Astrocyte (in vitro differentiated cells and primary cell): Measurements from ENCODE around the gene ARL8B. TPM values are rescaled to one million over a fixed set of nuclear protein-coding genes. Genes with fewer than 3 reads are reported as not detected.

Experiments used
- DNase-seq: peaks from one replicate; pipeline ENCODE4 v3.0.0-alpha.2; 2010; ENCODE audit warnings: low read depth
- FAIRE-seq: peaks from 2 replicates; lab custom pipeline; 2011; peaks lifted over from hg19 to GRCh38; lab: Jason Lieb, UNC
- H2AFZ ChIP-seq: 2 replicates; pipeline ENCODE4 v1.6.0; 2012; ENCODE audit warnings: low read depth, low read length, inconsistent platforms
- H3K27ac ChIP-seq: 2 replicates; pipeline ENCODE4 v1.5.1; 2011; ENCODE audit warnings: low read depth, low read length, inconsistent platforms
- H3K27me3 ChIP-seq: 2 replicates; pipeline ENCODE4 v1.6.0; 2011; ENCODE audit warnings: low read length, inconsistent platforms; ENCODE audit not compliant: insufficient read depth
- H3K36me3 ChIP-seq: 2 replicates; pipeline ENCODE4 v1.5.1; 2011; ENCODE audit warnings: low read length, inconsistent platforms; ENCODE audit not compliant: insufficient read depth
- H3K4me1 ChIP-seq: 2 replicates; pipeline ENCODE4 v1.5.1; 2011; ENCODE audit warnings: low read length, inconsistent platforms; ENCODE audit not compliant: insufficient read depth
- H3K4me2 ChIP-seq: 2 replicates; pipeline ENCODE4 v1.6.0; 2012; ENCODE audit warnings: low read length, inconsistent platforms
- H3K4me3 ChIP-seq: 2 replicates; pipeline ENCODE4 v1.5.1; 2011; ENCODE audit warnings: low read depth, mild to moderate bottlenecking, low read length, inconsistent platforms; ENCODE audit not compliant: insufficient read depth
- H3K79me2 ChIP-seq: 2 replicates; pipeline ENCODE4 v1.6.0; 2012; ENCODE audit warnings: mild to moderate bottlenecking, low read length, inconsistent platforms; ENCODE audit not compliant: insufficient read depth
- H3K9ac ChIP-seq: 2 replicates; pipeline ENCODE4 v1.6.0; 2012; ENCODE audit warnings: mild to moderate bottlenecking, low read length, inconsistent platforms
- H3K9me3 ChIP-seq: 2 replicates; pipeline ENCODE4 v1.5.1; 2012; ENCODE audit warnings: low read depth, mild to moderate bottlenecking, low read length, inconsistent platforms; ENCODE audit not compliant: insufficient read depth
- H4K20me1 ChIP-seq: 2 replicates; pipeline ENCODE4 v1.6.0; 2012; ENCODE audit warnings: low read length, inconsistent platforms; ENCODE audit not compliant: insufficient read depth
- H3K27ac Mint-ChIP-seq: one replicate; pipeline ENCODE4 v1.8.0; 2021; ENCODE audit warnings: mild to moderate bottlenecking, mixed read lengths; ENCODE audit not compliant: unreplicated experiment
- H3K27me3 Mint-ChIP-seq: one replicate; pipeline ENCODE4 v1.8.0; 2021; ENCODE audit warnings: low read depth, mixed read lengths; ENCODE audit not compliant: unreplicated experiment
- H3K36me3 Mint-ChIP-seq: one replicate; pipeline ENCODE4 v1.8.0; 2021; ENCODE audit warnings: low read depth, mixed read lengths; ENCODE audit not compliant: unreplicated experiment
- H3K4me1 Mint-ChIP-seq: one replicate; pipeline ENCODE4 v1.8.0; 2021; ENCODE audit warnings: low read depth, mixed read lengths; ENCODE audit not compliant: unreplicated experiment
- H3K4me3 Mint-ChIP-seq: one replicate; pipeline ENCODE4 v1.8.0; 2021; ENCODE audit warnings: mild to moderate bottlenecking, moderate library complexity, mixed read lengths; ENCODE audit not compliant: unreplicated experiment
- H3K9me3 Mint-ChIP-seq: one replicate; pipeline ENCODE4 v1.8.0; 2021; ENCODE audit warnings: mild to moderate bottlenecking, mixed read lengths; ENCODE audit not compliant: unreplicated experiment
- EZH2 ChIP-seq: IDR thresholded peaks from 2 replicates; pipeline ENCODE4 v1.6.1; 2012; ENCODE audit warnings: mild to moderate bottlenecking, low read length, inconsistent platforms; ENCODE audit not compliant: insufficient read depth
- total RNA-seq: library from RNA; stranded (reverse); gene quantifications from 2 replicates; pipeline ENCODE4 v1.2.1, GENCODE V29; 2021
- TF ChIP-seq, protein P1 (sequence below): IDR thresholded peaks from 2 replicates; pipeline ENCODE4 v1.5.1; 2011; ENCODE audit warnings: low read depth, mild to moderate bottlenecking, inconsistent platforms, low read length, moderate library complexity; ENCODE audit not compliant: insufficient read depth

Gene ARL8B
- total RNA-seq, 1 donor from 2014 or later, result 64.1 TPM

DNA sequence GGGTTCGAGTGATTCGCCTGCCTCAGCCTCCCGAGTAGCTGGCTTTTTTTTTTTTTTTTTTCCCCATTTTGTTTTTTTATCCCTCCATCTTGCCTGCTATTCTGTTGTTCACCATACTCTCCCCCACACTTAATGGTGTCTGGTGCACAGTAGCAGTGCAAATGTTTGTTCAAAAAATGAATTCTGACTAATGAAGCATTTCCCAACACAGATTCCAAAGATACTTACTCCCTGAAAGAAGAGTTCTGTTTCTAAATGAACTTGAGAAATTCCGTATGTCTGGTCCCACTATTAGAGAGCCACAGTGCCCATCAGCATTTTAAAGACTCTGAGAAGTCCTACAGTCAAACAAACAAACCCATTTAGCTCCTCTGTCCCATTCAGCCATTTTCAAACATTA lies 74.9 kb downstream of the ARL8B start:
- H4K20me1 ChIP-seq, result peaks cover 16% of the 10 kb centered on the region
- H3K79me2 ChIP-seq, result peaks cover 71% of the 10 kb centered on the region
- H3K9me3 ChIP-seq, result no peaks in the 10 kb centered on the region
- TF ChIP-seq, protein P1, sequence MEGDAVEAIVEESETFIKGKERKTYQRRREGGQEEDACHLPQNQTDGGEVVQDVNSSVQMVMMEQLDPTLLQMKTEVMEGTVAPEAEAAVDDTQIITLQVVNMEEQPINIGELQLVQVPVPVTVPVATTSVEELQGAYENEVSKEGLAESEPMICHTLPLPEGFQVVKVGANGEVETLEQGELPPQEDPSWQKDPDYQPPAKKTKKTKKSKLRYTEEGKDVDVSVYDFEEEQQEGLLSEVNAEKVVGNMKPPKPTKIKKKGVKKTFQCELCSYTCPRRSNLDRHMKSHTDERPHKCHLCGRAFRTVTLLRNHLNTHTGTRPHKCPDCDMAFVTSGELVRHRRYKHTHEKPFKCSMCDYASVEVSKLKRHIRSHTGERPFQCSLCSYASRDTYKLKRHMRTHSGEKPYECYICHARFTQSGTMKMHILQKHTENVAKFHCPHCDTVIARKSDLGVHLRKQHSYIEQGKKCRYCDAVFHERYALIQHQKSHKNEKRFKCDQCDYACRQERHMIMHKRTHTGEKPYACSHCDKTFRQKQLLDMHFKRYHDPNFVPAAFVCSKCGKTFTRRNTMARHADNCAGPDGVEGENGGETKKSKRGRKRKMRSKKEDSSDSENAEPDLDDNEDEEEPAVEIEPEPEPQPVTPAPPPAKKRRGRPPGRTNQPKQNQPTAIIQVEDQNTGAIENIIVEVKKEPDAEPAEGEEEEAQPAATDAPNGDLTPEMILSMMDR, result no peak
- no peak for TF ChIP-seq EZH2
- H3K27me3 ChIP-seq, result no peaks in the 10 kb centered on the region
- peaks cover 53% of the 10 kb centered on the region for H3K4me1 Mint-ChIP-seq
- peaks cover 14% of the 10 kb centered on the region for H3K36me3 Mint-ChIP-seq
- peak overlapping the region; percentile 67 for H3K4me3 Mint-ChIP-seq
- peak overlapping the region; percentile 24 for H3K4me2 ChIP-seq
- FAIRE-seq (no peak), DNase-seq (peak; percentile 70)
- H2AFZ ChIP-seq, result no peak overlapping the region
- no peaks in the 10 kb centered on the region for H3K9me3 Mint-ChIP-seq
- H3K9ac ChIP-seq, result peak overlapping the region; percentile 9
- H3K4me3 ChIP-seq, result no peak overlapping the region
- H3K36me3 ChIP-seq, result peaks cover 21% of the 10 kb centered on the region
- no peaks in the 10 kb centered on the region for H3K27me3 Mint-ChIP-seq
- H3K27ac ChIP-seq, result no peak overlapping the region
- H3K4me1 ChIP-seq, result peaks cover 17% of the 10 kb centered on the region
- peak overlapping the region; percentile 86 for H3K27ac Mint-ChIP-seq

DNA sequence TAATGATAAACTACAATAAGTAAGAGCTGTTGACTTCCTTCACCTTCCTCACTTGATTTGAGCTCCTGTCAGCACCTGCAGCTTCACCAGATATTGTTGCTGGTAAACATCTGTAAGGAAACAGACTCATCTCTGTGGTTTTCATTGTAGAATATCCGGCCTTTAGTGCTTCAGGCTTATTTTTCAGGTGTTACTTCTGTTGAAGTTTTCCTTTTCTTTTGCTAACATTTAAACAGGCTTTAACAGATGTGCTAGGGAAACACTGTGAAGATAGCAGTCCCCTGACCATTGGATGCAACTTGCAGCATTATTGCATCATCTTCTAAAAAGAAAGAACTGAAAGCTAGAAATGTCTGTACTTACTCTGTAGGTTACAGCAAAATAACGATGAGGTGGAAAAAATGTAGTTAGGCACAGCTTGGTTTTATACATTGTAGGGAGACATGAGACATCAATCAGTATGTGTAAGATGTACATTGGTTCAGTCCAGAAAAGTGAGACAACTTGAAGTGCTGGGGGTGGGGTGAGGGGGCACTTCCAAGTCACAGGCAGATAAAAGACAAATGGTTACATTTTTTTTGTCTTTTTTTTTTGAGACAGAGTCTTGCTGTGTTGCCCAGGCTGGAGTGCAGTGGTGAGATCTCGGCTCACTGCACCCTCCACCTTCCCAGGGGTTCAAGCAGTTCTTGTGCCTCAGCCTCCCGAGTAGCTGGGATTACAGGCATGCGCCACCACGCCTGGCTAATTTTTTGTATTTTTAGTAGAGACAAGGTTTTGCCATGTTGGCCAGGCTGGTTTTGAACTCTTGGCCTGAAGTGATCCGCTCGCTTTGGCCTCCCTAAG lies 75.6 kb downstream of the ARL8B start:
- no peak overlapping the region for H2AFZ ChIP-seq
- TF ChIP-seq, protein P1, result no peak
- no peak for TF ChIP-seq EZH2
- H3K36me3 ChIP-seq, result peaks cover 28% of the 10 kb centered on the region
- peak; percentile 26 for DNase-seq
- peak overlapping the region; percentile 9 for H3K9ac ChIP-seq
- H3K4me1 Mint-ChIP-seq, result peaks cover 46% of the 10 kb centered on the region
- H3K27me3 ChIP-seq, result no peaks in the 10 kb centered on the region
- no peaks in the 10 kb centered on the region for H3K27me3 Mint-ChIP-seq
- peaks cover 64% of the 10 kb centered on the region for H3K79me2 ChIP-seq
- H3K4me3 ChIP-seq, result no peak overlapping the region
- peaks cover 17% of the 10 kb centered on the region for H3K4me1 ChIP-seq
- FAIRE-seq, result no peak
- H3K9me3 ChIP-seq, result no peaks in the 10 kb centered on the region
- H3K4me2 ChIP-seq, result peak overlapping the region; percentile 24
- H3K9me3 Mint-ChIP-seq, result no peaks in the 10 kb centered on the region
- H3K27ac ChIP-seq, result no peak overlapping the region
- peaks cover 15% of the 10 kb centered on the region for H3K36me3 Mint-ChIP-seq
- peaks cover 10% of the 10 kb centered on the region for H4K20me1 ChIP-seq
- H3K4me3 Mint-ChIP-seq, result peak overlapping the region; percentile 4
- peak overlapping the region; percentile 88 for H3K27ac Mint-ChIP-seq

DNA sequence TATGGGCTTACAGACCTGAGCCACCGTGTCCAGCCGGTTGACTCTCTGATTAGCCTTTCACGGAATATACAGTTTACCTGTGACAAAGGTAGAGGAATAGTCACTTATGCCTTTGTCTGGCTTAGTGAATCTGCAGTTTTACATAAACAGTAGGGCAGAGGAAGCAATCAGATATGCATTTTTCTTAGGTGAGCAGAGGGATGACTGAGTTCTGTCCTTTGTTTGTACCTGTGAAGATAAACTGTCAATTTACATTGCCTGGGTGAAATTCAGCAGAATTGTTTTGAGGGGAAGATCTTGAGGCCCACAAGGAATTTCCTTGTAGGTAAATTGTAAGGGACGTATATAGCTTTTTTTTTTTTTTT lies 76.2 kb downstream of the ARL8B start:
- Mint-ChIP-seq H3K27ac (peak overlapping the region; percentile 88), H3K4me1 (peaks cover 46% of the 10 kb centered on the region), H3K4me3 (no peak overlapping the region), H3K27me3 (no peaks in the 10 kb centered on the region), H3K9me3 (no peaks in the 10 kb centered on the region), H3K36me3 (peaks cover 18% of the 10 kb centered on the region)
- peaks cover 5% of the 10 kb centered on the region for H4K20me1 ChIP-seq
- H3K79me2 ChIP-seq, result peaks cover 58% of the 10 kb centered on the region
- H3K9me3 ChIP-seq, result no peaks in the 10 kb centered on the region
- H3K4me2 ChIP-seq, result no peak overlapping the region
- FAIRE-seq (no peak), DNase-seq (no peak)
- no peak for TF ChIP-seq EZH2
- TF ChIP-seq, protein P1, result no peak
- peaks cover 34% of the 10 kb centered on the region for H3K36me3 ChIP-seq
- H2AFZ ChIP-seq, result no peak overlapping the region
- no peak overlapping the region for H3K27ac ChIP-seq
- H3K4me3 ChIP-seq, result no peak overlapping the region
- H3K27me3 ChIP-seq, result no peaks in the 10 kb centered on the region
- H3K9ac ChIP-seq, result no peak overlapping the region
- peaks cover 17% of the 10 kb centered on the region for H3K4me1 ChIP-seq
